Measurements from ENCODE around the gene GALK2.

The GALK2 gene

GRCh38 chr15:49300856-49301255 lies 130.8 kb downstream of the GALK2 start:
- no peak overlapping the region for H3K4me3 ChIP-seq (ENCODE audit: low read length)
- no peak for TF ChIP-seq ZNF274 (IDR thresholded peaks at IDR 0.05; ENCODE audit: low read depth, low read length)

- no peak for TF ChIP-seq ZNF274 (IDR thresholded peaks at IDR 0.05; ENCODE audit: low read depth, low read length)
Observed at GRCh38 chr15:49301562-49301961, 131.5 kb downstream of the GALK2 start.

DNA sequence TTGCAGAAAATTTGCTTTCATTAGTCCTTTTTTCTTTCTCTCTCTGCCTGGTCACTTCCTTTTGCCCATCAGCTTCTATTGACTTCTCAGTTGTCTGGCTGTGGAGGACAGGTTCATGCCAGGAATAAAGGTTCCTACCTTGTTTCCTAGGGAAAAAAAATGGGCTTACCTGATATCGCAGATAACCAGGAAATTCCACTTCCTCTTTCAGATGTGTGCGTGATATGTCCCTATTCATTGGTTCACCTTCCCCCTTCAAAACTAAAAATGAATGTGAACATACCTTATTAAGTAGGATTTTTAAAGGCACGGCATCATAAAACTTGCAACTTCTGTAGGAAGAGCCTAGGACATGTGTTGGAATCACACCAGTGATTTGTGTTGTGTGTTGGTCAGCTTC lies 133.0 kb downstream of the GALK2 start:
- TF ChIP-seq ZNF274 (IDR thresholded peaks at IDR 0.05; ENCODE audit: low read depth, low read length) = no peak
- H3K4me3 ChIP-seq (ENCODE audit: low read length) = no peak overlapping the region

More at GRCh38 chr15:49301562-49301961, 131.5 kb downstream of the GALK2 start:
- no peak overlapping the region for H3K4me3 ChIP-seq (ENCODE audit: low read length)

DNA sequence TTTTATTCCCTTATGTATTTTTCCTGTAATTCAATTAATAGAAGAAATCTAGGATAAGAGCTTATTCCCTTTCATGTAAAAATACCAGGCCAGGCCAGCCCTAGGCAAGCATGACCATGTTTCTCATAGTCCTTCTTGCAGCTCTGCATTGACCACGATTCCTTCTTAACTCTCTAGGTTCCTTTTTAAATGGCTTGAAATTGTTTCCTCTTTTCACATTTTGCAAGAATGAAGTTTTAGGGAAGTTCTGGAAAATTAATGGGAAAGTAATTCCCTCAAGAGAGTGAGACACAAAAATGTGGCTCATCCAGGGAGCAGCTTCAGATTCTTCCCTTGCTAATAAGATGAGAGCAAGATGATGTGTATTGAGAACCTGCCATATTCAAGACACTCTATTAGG lies 136.5 kb downstream of the GALK2 start:
- no peak overlapping the region for H3K4me3 ChIP-seq (ENCODE audit: low read length)
- TF ChIP-seq ZNF274 (IDR thresholded peaks at IDR 0.05; ENCODE audit: low read depth, low read length) = no peak

DNA sequence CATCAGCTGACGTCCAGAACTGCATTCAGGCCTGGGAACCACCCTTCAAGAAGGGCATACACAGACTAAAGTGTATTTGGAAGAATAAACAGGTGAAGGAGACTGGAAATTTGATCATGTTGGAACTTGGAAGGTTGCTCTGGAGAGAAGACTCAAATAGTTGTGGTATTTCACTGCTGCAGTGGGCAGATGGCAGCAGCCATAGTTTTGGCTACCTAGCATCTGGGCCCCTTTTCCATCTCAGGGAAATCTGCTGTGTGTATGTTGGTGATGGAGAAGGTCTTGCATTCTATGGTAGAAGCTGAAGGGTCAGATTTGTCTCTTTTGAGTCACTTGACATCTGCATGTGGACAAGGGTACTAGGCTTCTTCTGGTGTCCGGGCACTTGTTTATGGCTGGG lies 138.6 kb downstream of the GALK2 start:
- TF ChIP-seq ZNF274 (IDR thresholded peaks at IDR 0.05; ENCODE audit: low read depth, low read length) = no peak
- no peak overlapping the region for H3K4me3 ChIP-seq (ENCODE audit: low read length)

- TF ChIP-seq ZNF274 (IDR thresholded peaks at IDR 0.05; ENCODE audit: low read depth, low read length) = no peak
- no peak overlapping the region for H3K4me3 ChIP-seq (ENCODE audit: low read length)
Observed at GRCh38 chr15:49309889-49310288, 139.8 kb downstream of the GALK2 start.

DNA sequence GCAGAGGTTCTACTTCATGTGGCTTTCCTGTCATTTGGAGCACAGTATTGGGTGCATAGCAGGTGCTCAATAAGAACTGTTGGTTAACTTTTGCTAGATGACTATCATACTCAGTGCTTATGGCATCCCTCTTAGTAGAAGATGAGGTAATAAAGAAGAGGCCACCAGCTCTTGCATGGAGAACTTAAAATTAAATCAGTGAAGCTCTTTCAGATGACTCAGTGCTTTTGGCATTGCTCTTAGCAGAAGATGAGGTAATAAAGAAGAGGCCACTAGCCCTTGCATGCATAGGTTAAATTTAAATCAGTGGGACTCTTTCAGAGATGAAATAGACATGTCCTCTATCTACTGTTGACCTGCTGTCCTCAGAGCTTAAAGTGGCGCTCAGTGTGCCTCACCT lies 143.6 kb downstream of the GALK2 start:
- no peak for TF ChIP-seq ZNF274 (IDR thresholded peaks at IDR 0.05; ENCODE audit: low read depth, low read length)
- no peak overlapping the region for H3K4me3 ChIP-seq (ENCODE audit: low read length)

DNA sequence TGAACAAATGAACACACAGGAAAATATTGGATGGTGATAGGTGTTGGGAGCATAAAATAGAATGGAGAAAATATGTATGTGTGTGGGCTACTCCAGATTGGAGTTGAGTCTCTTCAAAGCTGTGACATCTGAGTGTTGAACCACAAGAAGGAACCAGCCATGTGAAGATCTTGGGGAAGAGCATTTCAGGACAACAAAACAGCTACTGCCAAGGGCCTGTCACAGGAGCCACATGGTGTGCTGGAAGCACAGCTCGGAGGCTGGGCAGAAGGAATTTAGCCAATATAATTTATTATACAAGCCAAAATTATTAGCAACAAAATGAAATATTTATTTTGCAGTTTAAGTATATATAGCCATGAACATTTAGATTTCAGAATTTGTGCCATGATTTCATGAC lies 144.7 kb downstream of the GALK2 start:
- no peak for TF ChIP-seq ZNF274 (IDR thresholded peaks at IDR 0.05; ENCODE audit: low read depth, low read length)
- no peak overlapping the region for H3K4me3 ChIP-seq (ENCODE audit: low read length)

GRCh38 chr15:49315391-49315823 lies 145.4 kb downstream of the GALK2 start:
- TF ChIP-seq ZNF274 (IDR thresholded peaks at IDR 0.05; ENCODE audit: low read depth, low read length) = no peak
- no peak overlapping the region for H3K4me3 ChIP-seq (ENCODE audit: low read length)

DNA sequence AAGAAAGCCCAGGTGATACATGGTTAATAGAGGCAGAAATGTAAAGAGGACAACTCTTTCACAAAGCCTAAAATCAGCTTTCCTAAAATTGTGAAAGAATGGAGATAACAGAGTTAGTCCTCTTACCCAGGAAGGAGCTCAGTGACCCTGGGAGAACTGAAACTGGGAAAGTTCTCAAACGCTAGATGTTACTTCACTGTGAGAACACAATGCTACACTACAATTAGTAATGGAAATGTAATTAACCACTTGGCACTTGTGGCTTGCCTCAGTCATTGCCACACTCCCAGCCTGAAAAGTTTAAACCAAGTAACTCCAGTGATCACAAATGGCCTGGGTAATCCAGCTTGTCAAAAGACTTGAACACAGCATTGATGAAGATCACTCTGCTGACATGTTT lies 150.3 kb downstream of the GALK2 start:
- TF ChIP-seq ZNF274 (IDR thresholded peaks at IDR 0.05; ENCODE audit: low read depth, low read length) = no peak
- no peak overlapping the region for H3K4me3 ChIP-seq (ENCODE audit: low read length)

DNA sequence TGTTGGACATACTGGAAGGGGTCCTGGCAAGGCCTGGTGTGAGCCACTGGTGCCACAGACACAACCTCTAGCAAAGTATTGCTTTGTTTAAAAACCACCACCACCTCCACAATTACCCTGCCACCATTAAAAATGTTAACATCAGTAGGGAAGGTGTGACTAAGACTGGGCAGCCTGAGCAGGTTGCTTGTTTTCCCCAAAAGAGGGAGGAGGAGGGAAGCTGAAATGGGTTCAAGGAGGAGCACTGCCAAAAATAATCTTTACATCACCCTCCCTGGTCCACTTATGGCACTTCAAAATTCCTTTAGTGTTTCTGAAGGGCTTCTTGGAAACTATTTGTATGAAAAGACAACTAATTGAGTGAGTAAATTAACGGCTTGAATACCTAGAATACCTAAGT lies 153.2 kb downstream of the GALK2 start:
- TF ChIP-seq ZNF274 (IDR thresholded peaks at IDR 0.05; ENCODE audit: low read depth, low read length) = no peak

GRCh38 chr15:49327927-49328326 lies 157.9 kb downstream of the GALK2 start:
- no peak overlapping the region for H3K4me3 ChIP-seq (ENCODE audit: low read length)
- TF ChIP-seq ZNF274 (IDR thresholded peaks at IDR 0.05; ENCODE audit: low read depth, low read length) = no peak

More for the DNA sequence above, 153.2 kb downstream of the GALK2 start:
- H3K4me3 ChIP-seq (ENCODE audit: low read length) = no peak overlapping the region

- no peak overlapping the region for H3K4me3 ChIP-seq (ENCODE audit: low read length)
Observed at GRCh38 chr15:49328941-49329340, 158.9 kb downstream of the GALK2 start.

GRCh38 chr15:49330166-49330565 lies 160.1 kb downstream of the GALK2 start:
- TF ChIP-seq ZNF274 (IDR thresholded peaks at IDR 0.05; ENCODE audit: low read depth, low read length) = no peak
- H3K4me3 ChIP-seq (ENCODE audit: low read length) = no peak overlapping the region

More at GRCh38 chr15:49328941-49329340, 158.9 kb downstream of the GALK2 start:
- no peak for TF ChIP-seq ZNF274 (IDR thresholded peaks at IDR 0.05; ENCODE audit: low read depth, low read length)

- no peak overlapping the region for H3K4me3 ChIP-seq (ENCODE audit: low read length)
- TF ChIP-seq ZNF274 (IDR thresholded peaks at IDR 0.05; ENCODE audit: low read depth, low read length) = no peak
Observed at GRCh38 chr15:49331442-49331841, 161.4 kb downstream of the GALK2 start.

- TF ChIP-seq ZNF274 (IDR thresholded peaks at IDR 0.05; ENCODE audit: low read depth, low read length) = no peak
- H3K4me3 ChIP-seq (ENCODE audit: low read length) = no peak overlapping the region
Observed at GRCh38 chr15:49331951-49332350, 161.9 kb downstream of the GALK2 start.
